ENCODE results near the gene AMELX.

DNA sequence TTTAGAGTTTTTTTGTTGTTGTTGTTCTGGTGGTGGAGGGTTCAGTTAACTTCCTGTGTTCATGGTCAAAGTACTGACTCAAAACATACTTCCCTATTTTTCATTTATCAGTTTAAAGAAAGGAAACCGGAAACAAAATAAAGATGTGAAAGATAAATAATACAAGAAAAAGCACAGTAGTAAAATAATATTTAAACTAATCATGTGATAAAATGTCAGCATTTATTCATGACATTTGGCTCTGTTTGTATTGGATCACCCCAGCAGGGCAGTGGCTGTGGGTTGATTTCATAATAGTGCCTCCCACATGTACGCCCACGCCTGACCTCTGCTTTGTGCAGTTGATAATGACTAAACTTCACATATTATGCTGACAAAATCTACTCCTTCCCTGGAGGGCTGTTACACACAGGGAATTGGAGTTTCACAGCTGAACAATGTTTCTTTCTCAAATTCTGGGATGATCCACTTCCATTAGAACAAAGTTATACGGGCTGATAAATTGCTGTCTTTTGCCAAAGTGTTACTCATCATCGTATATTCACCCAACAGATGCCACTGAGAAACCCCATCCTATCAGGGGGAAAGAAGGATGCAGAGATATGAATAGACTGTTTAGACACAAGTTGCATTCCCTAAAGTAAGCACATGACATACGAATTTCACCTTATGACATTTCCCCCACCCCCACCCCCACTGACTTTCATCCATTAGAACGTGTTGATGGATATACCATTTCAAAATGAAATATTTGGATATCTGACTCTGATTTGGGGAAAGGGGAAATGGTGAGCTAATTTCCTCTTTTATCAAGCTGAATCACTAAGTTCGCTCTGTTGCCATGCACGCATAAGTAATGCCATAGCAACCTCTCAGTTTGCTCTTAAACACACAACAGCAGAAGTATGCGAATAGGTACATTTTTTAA is 48.3 kb downstream of the AMELX start:
- TF ChIP-seq, protein P1, sequence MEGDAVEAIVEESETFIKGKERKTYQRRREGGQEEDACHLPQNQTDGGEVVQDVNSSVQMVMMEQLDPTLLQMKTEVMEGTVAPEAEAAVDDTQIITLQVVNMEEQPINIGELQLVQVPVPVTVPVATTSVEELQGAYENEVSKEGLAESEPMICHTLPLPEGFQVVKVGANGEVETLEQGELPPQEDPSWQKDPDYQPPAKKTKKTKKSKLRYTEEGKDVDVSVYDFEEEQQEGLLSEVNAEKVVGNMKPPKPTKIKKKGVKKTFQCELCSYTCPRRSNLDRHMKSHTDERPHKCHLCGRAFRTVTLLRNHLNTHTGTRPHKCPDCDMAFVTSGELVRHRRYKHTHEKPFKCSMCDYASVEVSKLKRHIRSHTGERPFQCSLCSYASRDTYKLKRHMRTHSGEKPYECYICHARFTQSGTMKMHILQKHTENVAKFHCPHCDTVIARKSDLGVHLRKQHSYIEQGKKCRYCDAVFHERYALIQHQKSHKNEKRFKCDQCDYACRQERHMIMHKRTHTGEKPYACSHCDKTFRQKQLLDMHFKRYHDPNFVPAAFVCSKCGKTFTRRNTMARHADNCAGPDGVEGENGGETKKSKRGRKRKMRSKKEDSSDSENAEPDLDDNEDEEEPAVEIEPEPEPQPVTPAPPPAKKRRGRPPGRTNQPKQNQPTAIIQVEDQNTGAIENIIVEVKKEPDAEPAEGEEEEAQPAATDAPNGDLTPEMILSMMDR (conservative IDR thresholded peaks at IDR 0.05; ENCODE audit: low read length): no peak
- TF ChIP-seq EZH2phosphoT487 (IDR thresholded peaks at IDR 0.05; ENCODE audit: borderline replicate concordance, low read depth, low read length): no peak
